Neural crest cell (in vitro differentiated cells): ENCODE data around the gene PLXNC1. TPM values are rescaled to one million over a fixed set of nuclear protein-coding genes. Genes with fewer than 3 reads are reported as not detected.

Experiments used
- DNase-seq: peaks from one replicate; pipeline ENCODE4 v3.0.0; 2021; ENCODE audit warnings: low read depth, mixed read lengths, low spot score
- H3K27ac Mint-ChIP-seq: one replicate; pipeline ENCODE4 v1.8.0; 2021; ENCODE audit warnings: mild to moderate bottlenecking, mixed read lengths; ENCODE audit not compliant: unreplicated experiment
- H3K27me3 Mint-ChIP-seq: 2 replicates; pipeline ENCODE4 v1.8.0; 2021; ENCODE audit warnings: low read depth, mild to moderate bottlenecking, mixed read lengths
- H3K36me3 Mint-ChIP-seq: 2 replicates; pipeline ENCODE4 v1.8.0; 2021; ENCODE audit warnings: low read depth, mild to moderate bottlenecking, mixed read lengths
- H3K4me1 Mint-ChIP-seq: 2 replicates; pipeline ENCODE4 v1.8.0; 2021; ENCODE audit warnings: mixed read lengths
- H3K4me3 Mint-ChIP-seq: one replicate; pipeline ENCODE4 v1.8.0; 2021; ENCODE audit warnings: mild to moderate bottlenecking, mixed read lengths
- H3K9me3 Mint-ChIP-seq: 2 replicates; pipeline ENCODE4 v1.8.0; 2021; ENCODE audit warnings: mixed read lengths
- total RNA-seq: library from RNA; stranded (reverse); gene quantifications from 2 replicates; pipeline ENCODE4 v1.2.1, GENCODE V29; 2021
- TF ChIP-seq, protein P1 (sequence below): fragments of 200-600 bp; sonication (generic); conservative IDR thresholded peaks from 2 replicates; pipeline ENCODE4 v1.5.0; 2021; ENCODE audit warnings: antibody characterized with exemption, mild to moderate bottlenecking

Gene PLXNC1
- total RNA-seq, 1 donor from 2014 or later = 5.8 TPM

DNA sequence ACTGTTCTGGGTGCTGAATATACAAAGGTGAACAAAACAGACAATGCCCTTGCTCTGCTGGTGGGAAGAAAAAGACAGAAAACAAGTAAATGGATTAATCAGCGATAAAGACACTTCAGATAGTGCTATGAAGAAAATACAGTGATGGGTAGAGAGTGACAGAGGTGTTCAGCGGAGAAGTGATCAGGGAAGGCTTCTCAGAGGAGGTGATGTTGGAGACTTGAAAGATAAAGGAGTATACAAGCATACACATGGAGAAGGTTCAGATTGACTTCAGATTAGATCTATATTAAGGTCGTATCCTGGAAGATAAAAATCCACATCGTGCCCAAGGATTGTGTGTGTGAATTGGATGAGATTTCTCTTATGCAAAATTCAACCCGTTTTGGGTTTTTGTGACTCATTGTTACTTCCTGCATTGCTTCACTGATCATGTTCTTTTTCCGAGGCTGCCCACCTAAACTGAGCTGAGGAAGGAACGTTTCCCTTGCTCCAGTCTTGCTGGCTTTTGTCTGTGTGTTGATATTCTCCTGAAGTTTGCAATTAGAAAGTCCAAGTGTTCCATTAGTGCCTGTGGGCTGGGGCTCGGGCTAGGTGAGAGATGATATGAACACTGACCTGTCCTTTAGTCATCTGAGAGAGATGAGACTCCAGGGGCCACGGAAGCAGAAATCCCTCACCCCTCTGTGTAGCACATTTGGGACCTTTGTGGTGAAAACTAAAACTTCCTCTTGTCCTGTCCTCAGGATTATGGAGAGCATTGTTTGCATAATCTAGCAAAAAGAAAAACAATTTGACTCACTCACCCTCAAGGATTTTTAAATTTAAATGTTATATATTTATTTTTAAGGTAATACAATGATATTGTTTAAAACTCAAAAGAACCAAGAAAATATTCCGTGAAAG, 27.6 kb downstream of the PLXNC1 start:
- TF ChIP-seq, protein P1, sequence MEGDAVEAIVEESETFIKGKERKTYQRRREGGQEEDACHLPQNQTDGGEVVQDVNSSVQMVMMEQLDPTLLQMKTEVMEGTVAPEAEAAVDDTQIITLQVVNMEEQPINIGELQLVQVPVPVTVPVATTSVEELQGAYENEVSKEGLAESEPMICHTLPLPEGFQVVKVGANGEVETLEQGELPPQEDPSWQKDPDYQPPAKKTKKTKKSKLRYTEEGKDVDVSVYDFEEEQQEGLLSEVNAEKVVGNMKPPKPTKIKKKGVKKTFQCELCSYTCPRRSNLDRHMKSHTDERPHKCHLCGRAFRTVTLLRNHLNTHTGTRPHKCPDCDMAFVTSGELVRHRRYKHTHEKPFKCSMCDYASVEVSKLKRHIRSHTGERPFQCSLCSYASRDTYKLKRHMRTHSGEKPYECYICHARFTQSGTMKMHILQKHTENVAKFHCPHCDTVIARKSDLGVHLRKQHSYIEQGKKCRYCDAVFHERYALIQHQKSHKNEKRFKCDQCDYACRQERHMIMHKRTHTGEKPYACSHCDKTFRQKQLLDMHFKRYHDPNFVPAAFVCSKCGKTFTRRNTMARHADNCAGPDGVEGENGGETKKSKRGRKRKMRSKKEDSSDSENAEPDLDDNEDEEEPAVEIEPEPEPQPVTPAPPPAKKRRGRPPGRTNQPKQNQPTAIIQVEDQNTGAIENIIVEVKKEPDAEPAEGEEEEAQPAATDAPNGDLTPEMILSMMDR = no peak
- Mint-ChIP-seq H3K27ac (no peak overlapping the region), H3K36me3 (peaks cover 6% of the 10 kb centered on the region), H3K4me1 (no peaks in the 10 kb centered on the region), H3K27me3 (no peaks in the 10 kb centered on the region), H3K9me3 (peaks cover 6% of the 10 kb centered on the region), H3K4me3 (no peak overlapping the region)
- DNase-seq = no peak

DNA sequence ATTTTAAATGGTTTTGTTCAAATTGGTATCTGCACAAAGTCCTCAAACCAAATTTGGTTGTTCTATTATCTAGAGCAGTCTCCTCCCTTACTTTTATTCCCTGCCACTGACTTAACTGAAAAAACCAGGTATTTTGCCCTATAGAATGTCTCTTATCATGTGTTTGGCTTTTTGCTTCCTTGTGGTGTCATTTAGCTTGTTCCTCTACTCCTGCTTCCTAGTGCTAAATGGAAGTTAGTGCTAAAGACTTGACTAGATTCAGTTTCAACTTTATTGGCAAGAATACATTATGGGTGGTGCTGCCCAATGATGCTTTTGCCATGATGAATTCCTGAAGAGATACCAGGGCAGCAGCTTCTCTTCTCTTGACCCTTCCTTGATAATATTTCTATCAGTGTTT, 29.7 kb downstream of the PLXNC1 start:
- Mint-ChIP-seq H3K27ac (no peak overlapping the region), H3K4me3 (no peak overlapping the region), H3K27me3 (no peaks in the 10 kb centered on the region), H3K36me3 (peaks cover 6% of the 10 kb centered on the region), H3K9me3 (peaks cover 6% of the 10 kb centered on the region), H3K4me1 (no peaks in the 10 kb centered on the region)
- DNase-seq = no peak
- TF ChIP-seq, protein P1 = no peak

DNA sequence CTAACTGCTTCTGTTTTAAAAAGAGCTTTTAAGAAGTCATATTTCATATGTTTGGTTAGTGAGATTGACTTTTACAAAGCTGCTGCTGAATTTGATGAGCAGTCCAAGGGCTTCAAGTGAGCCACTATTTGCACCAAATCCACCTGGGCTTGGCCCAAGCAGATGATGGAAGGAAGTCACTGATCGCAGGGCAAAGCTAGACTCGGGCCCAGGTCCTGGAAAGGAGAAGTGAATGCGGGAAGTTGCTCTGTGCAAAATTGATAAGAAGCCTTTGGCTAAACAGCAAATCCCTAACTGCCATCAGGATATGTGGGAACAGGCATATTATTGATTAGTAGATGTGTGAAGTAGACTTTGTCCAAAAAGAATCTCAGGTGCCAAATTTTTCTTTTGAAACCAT, 30.5 kb downstream of the PLXNC1 start:
- peaks cover 6% of the 10 kb centered on the region for H3K36me3 Mint-ChIP-seq
- no peak for DNase-seq
- no peak overlapping the region for H3K4me3 Mint-ChIP-seq
- H3K9me3 Mint-ChIP-seq = peaks cover 6% of the 10 kb centered on the region
- H3K27me3 Mint-ChIP-seq = no peaks in the 10 kb centered on the region
- TF ChIP-seq, protein P1 = no peak
- H3K4me1 Mint-ChIP-seq = no peaks in the 10 kb centered on the region
- H3K27ac Mint-ChIP-seq = no peak overlapping the region

DNA sequence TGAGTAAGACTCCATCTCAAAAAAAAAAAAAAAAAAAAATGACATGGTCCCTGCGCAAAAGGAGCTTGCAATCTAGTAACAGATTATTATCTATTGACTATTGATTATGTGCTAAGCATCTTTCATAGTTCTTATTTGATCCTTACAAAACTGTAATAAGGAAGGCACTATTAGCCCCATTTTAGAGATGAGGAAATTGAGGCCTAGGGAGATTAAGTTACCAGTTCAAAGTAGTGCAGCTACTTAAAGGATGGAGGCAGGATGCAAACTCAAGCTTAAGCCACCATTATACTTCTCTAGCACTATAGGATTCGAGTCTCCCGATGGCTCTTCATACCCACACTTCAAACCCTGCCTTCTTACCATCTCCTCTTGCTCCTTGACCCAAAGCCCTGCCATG, 31.3 kb downstream of the PLXNC1 start:
- TF ChIP-seq, protein P1 = no peak
- Mint-ChIP-seq H3K27me3 (no peaks in the 10 kb centered on the region), H3K27ac (no peak overlapping the region), H3K4me1 (no peaks in the 10 kb centered on the region), H3K36me3 (peaks cover 6% of the 10 kb centered on the region), H3K4me3 (no peak overlapping the region), H3K9me3 (peaks cover 6% of the 10 kb centered on the region)
- DNase-seq = no peak

DNA sequence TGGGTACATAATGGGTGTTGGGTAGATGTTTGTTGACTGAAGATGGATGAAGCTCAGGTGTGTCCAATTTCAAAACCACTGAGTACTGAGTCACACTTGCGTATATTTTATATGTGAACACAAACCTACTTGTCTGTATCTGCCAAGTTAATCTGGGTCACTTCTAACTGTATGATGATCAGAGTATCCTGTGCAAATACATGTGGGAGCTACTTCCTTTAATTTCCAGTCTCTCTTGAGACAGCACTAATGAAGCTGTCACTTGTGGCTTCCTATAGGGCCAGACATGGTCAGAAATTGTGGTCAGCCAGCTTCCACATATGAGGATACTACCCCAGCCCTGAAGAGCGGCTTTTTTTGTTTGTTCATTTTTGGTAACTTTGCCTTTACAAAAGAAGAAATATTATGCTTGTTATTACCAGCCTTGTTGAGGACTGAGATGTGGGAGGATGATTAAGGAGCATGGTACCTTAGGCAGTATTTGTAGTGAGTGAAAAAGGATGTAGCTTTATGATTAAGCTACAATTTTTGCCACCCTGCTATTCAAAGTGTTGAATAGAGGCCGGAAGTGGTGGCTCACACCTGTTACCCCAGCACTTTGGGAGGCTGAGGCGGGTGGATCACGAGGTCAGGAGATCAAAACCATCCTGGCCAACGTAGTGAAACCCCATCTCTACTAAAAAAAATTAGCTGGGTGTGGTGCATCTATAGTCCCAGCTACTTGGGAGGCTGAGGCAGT, 32.4 kb downstream of the PLXNC1 start:
- no peaks in the 10 kb centered on the region for H3K27me3 Mint-ChIP-seq
- H3K36me3 Mint-ChIP-seq = peaks cover 6% of the 10 kb centered on the region
- TF ChIP-seq, protein P1 = no peak
- peaks cover 3% of the 10 kb centered on the region for H3K4me1 Mint-ChIP-seq
- H3K9me3 Mint-ChIP-seq = peaks cover 6% of the 10 kb centered on the region
- H3K27ac Mint-ChIP-seq = no peak overlapping the region
- no peak overlapping the region for H3K4me3 Mint-ChIP-seq
- DNase-seq = no peak
